CD4-positive, alpha-beta memory T cell (primary cell): ENCODE data around the gene PRKAG2. TPM values are rescaled to one million over a fixed set of nuclear protein-coding genes. Genes with fewer than 3 reads are reported as not detected.

ENCODE experiments used
- CTCF ChIA-PET: fragments of 350-600 bp; sonication (Branson Sonifier 250); formaldehyde crosslinking; loops from one replicate; lab custom pipeline; 2021; ENCODE audit warnings: inconsistent platforms; ENCODE audit not compliant: partially characterized antibody; lab: Charles Lee
- POLR2A ChIA-PET: fragments of 350-600 bp; sonication (Branson Sonifier 250); formaldehyde crosslinking; loops from one replicate; lab custom pipeline; 2021; ENCODE audit not compliant: partially characterized antibody; lab: Charles Lee
- DNase-seq, 5 donors: peaks; one replicate each; pipeline versions ENCODE4 v3.0.0 to v3.0.0-alpha.2; 2020 to 2022; ENCODE audit warnings: mixed read lengths in 1 of 5
- H3K27ac ChIP-seq: one replicate; pipeline ENCODE4 v1.7.0; 2013; ENCODE audit warnings: low read depth, low read length
- H3K27me3 ChIP-seq: 2 replicates; pipeline ENCODE4 v1.7.0; 2013; ENCODE audit warnings: mild to moderate bottlenecking, low read length, moderate library complexity; ENCODE audit not compliant: insufficient read depth
- H3K36me3 ChIP-seq: 2 replicates; pipeline ENCODE4 v1.7.0; 2013; ENCODE audit warnings: mild to moderate bottlenecking, low read length, moderate library complexity; ENCODE audit not compliant: insufficient read depth
- H3K4me1 ChIP-seq: 2 replicates; pipeline ENCODE4 v1.7.0; 2013; ENCODE audit warnings: mild to moderate bottlenecking, low read length, moderate library complexity; ENCODE audit not compliant: insufficient read depth
- H3K4me3 ChIP-seq, 2 donors: one replicate each; pipeline ENCODE4 v1.7.0; 2013; ENCODE audit warnings: low read length in 2 of 2, mild to moderate bottlenecking in 1 of 2
- H3K9me3 ChIP-seq, 2 donors: one replicate each; pipeline ENCODE4 v1.7.0; 2013; ENCODE audit warnings: low read length in 2 of 2, control low read depth in 1 of 2; ENCODE audit not compliant: control insufficient read depth in 1 of 2
- H3K27ac Mint-ChIP-seq, 7 donors: one replicate each; pipeline ENCODE4 v1.8.0; 2020 to 2021; ENCODE audit warnings: mixed read lengths in 7 of 7, mild to moderate bottlenecking in 6 of 7, inconsistent platforms in 3 of 7, moderate library complexity in 3 of 7
- H3K27me3 Mint-ChIP-seq, 2 donors: one replicate each; pipeline ENCODE4 v1.8.0; 2020 to 2021; ENCODE audit warnings: mixed read lengths in 2 of 2
- H3K36me3 Mint-ChIP-seq, 2 donors: one replicate each; pipeline ENCODE4 v1.8.0; 2020 to 2021; ENCODE audit warnings: mixed read lengths in 2 of 2, inconsistent platforms in 1 of 2, mild to moderate bottlenecking in 1 of 2
- H3K4me1 Mint-ChIP-seq, 4 donors: one replicate each; pipeline ENCODE4 v1.8.0; 2020 to 2021; ENCODE audit warnings: mixed read lengths in 4 of 4, mild to moderate bottlenecking in 1 of 4
- H3K4me3 Mint-ChIP-seq, 8 donors: one replicate each; pipeline ENCODE4 v1.8.0; 2020 to 2021; ENCODE audit warnings: mixed read lengths in 8 of 8, mild to moderate bottlenecking in 7 of 8, moderate library complexity in 6 of 8, inconsistent platforms in 3 of 8
- H3K9me3 Mint-ChIP-seq, 8 donors: one replicate each; pipeline ENCODE4 v1.8.0; 2020 to 2021; ENCODE audit warnings: mixed read lengths in 8 of 8, mild to moderate bottlenecking in 5 of 8, inconsistent platforms in 3 of 8, moderate library complexity in 1 of 8
- intact Hi-C: fragments of 100-400 bp; cut with micrococcal nuclease; formaldehyde crosslinking; loops from one replicate; pipeline ENCODE4 v1.15.1; 2023
- polyA plus RNA-seq, 2 donors: library from polyadenylated mRNA; unstranded; fragments of 300-500 nt; fragmentation: Illumina TruSeq; gene quantifications; one replicate each; pipeline ENCODE4 v1.2.3, GENCODE V29; 2021
- total RNA-seq, 2 experiments: library from RNA; stranded (reverse); gene quantifications; one replicate each; pipeline ENCODE4 v1.2.3, GENCODE V29; 2021

The PRKAG2 gene
- total and polyA plus RNA-seq, 4 experiments from 2014 or later: 27.4 to 61.0 (median 47.4) TPM

- CTCF ChIA-PET: no interaction called here
- H3K27me3 Mint-ChIP-seq: peaks cover 11 to 24% of the 10 kb centered on the region in 2 donors
- H3K4me1 Mint-ChIP-seq: peaks cover 0 to 3% (median 0%) of the 10 kb centered on the region in 4 donors
- Histone ChIP-seq H3K36me3 (no peaks in the 10 kb centered on the region), H3K9me3 (no peaks in the 10 kb centered on the region), H3K4me3 (no peak overlapping the region), H3K27ac (no peak overlapping the region), H3K27me3 (no peaks in the 10 kb centered on the region), H3K4me1 (no peaks in the 10 kb centered on the region)
- POLR2A ChIA-PET: no interaction called here
- H3K9me3 Mint-ChIP-seq: no peaks in the 10 kb centered on the region
- intact Hi-C loops: no loop called here
- DNase-seq: no peak
- no peaks in the 10 kb centered on the region for H3K36me3 Mint-ChIP-seq
- no peak overlapping the region for H3K27ac Mint-ChIP-seq
- no peak overlapping the region for H3K4me3 Mint-ChIP-seq
Measured at GRCh38 chr7:151895631-151896031, 18.7 kb upstream of the PRKAG2 start.

DNA sequence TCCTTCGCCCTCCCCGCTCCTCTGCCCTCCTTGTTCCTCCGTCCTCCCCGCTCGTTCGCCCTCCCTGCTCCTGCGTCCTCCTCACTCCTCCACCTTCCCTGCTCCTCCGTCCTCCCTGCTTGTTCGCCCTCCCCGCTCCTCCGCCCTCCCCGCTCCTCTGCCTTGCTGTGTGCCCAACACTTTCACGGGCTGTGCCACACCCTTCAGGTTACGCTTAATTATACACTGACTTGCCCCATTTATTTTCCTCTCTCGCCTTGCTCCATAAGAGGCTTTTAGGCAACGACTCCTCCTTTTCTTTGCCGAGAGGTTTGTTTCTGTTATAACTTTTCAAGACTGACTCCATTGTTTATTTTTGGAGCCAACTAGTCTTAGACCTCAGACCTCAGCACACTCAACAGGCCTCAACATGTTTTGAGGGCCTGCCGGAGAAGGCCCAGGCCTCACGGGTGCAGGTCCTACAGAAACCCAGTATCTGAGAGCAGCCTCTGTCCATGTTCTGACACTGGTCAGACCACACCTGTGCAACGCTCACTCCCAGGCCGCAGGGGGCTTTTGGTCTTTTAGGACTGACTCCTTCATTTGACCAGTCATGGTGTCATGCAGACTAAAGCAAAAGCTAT, 18.2 kb upstream of the PRKAG2 start:
- H3K36me3 Mint-ChIP-seq: no peaks in the 10 kb centered on the region
- no peaks in the 10 kb centered on the region for H3K4me1 ChIP-seq
- no peaks in the 10 kb centered on the region for H3K9me3 ChIP-seq
- H3K27me3 Mint-ChIP-seq: peaks cover 13 to 22% of the 10 kb centered on the region in 2 donors
- DNase-seq: no peak
- intact Hi-C loops: no loop called here
- no peaks in the 10 kb centered on the region for H3K9me3 Mint-ChIP-seq
- POLR2A ChIA-PET: no interaction called here
- no peaks in the 10 kb centered on the region for H3K36me3 ChIP-seq
- no peak overlapping the region for H3K27ac Mint-ChIP-seq
- no peak overlapping the region for H3K27ac ChIP-seq
- no peak overlapping the region for H3K4me3 Mint-ChIP-seq
- H3K4me1 Mint-ChIP-seq: peaks cover 0 to 3% (median 1%) of the 10 kb centered on the region in 4 donors
- no peaks in the 10 kb centered on the region for H3K27me3 ChIP-seq
- no peak overlapping the region for H3K4me3 ChIP-seq
- CTCF ChIA-PET: no interaction called here

DNA sequence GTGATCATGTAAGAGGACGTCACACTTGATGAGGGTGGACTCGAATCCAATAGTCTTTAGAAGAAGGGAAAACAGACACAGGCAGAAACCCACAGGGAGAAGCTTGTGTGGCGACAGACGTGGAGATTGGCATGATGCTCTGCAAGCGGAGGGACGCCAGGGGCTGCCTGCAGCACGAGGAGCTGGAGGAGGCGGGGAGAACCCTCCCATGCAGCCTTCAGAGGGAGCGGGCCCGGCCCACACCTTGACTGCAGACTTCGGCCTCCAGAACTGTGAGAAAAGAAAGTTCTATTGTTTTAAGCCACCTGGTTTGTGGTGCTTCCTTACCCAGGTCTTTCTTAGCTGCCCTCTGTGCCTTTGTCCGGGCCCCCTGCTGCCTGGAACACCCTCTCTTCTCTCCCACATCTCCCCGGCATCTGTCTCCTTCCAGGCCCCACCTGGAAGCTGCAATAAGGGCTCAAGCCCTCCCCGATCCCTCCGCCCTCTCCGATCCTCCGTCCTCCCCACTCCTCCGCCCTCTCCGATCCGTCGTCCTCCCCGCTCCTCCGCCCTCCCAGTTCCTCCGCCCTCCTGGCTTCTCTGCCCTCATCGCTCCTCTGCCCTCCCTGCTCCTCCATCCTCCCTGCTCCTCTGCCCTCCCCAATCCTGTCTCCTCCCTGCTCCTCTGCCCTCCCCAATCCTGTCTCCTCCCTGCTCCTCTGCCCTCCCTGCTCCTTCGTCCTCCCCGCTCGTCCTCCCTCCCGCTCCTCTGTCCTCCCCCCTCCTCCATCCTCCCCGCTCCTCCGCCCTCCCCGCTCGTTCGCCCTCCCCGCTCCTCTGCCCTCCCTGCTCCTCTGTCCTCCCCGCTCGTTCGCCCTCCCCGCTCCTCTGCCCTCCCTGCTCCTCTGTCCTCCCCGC, 17.4 kb upstream of the PRKAG2 start:
- peaks cover 12 to 16% of the 10 kb centered on the region in 2 donors for H3K27me3 Mint-ChIP-seq

GRCh38 chr7:151893405-151893923, 16.5 kb upstream of the PRKAG2 start:
- H3K9me3 ChIP-seq: no peaks in the 10 kb centered on the region
- Mint-ChIP-seq H3K4me1 (peaks cover 0 to 3% (median 1%) of the 10 kb centered on the region in 4 donors), H3K9me3 (no peaks in the 10 kb centered on the region), H3K27me3 (peaks cover 12% of the 10 kb centered on the region in 2 donors), H3K4me3 (no peak overlapping the region), H3K36me3 (no peaks in the 10 kb centered on the region), H3K27ac (no peak overlapping the region)
- no peak for DNase-seq
- no peak overlapping the region for H3K4me3 ChIP-seq
- H3K27ac ChIP-seq: no peak overlapping the region
- intact Hi-C loops: no loop called here
- POLR2A ChIA-PET: no interaction called here
- H3K4me1 ChIP-seq: no peaks in the 10 kb centered on the region
- H3K27me3 ChIP-seq: no peaks in the 10 kb centered on the region
- CTCF ChIA-PET: no interaction called here
- no peaks in the 10 kb centered on the region for H3K36me3 ChIP-seq

More for the DNA sequence above, 17.4 kb upstream of the PRKAG2 start:
- ChIA-PET CTCF (no interaction called here), POLR2A (no interaction called here)
- Mint-ChIP-seq H3K36me3 (no peaks in the 10 kb centered on the region), H3K4me3 (no peak overlapping the region), H3K9me3 (no peaks in the 10 kb centered on the region), H3K27ac (no peak overlapping the region), H3K4me1 (peaks cover 0 to 3% (median 1%) of the 10 kb centered on the region in 4 donors)
- DNase-seq: no peak
- intact Hi-C loops: no loop called here
- Histone ChIP-seq H3K9me3 (no peaks in the 10 kb centered on the region), H3K27me3 (no peaks in the 10 kb centered on the region), H3K4me1 (no peaks in the 10 kb centered on the region), H3K27ac (no peak overlapping the region), H3K36me3 (no peaks in the 10 kb centered on the region), H3K4me3 (no peak overlapping the region)

DNA sequence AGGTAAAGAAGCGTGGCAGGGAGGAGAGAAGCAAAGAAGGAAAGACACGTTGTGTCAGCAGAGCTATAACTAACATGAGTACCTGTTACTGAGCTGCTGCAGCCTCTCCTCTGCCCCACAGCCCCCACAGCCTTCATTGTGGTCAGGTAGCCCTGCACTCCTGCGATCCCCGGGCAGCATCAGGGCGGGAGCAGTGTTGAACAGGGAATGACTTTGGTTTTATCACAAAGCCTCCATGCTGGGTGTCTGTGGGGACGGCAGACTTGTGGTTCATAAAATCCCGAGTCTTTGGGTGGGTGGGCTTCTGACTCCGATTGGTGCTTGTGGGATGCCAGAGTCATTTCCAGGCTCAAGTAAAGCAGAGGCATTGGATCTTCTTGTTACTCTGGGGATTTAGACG, 14.8 kb upstream of the PRKAG2 start:
- POLR2A ChIA-PET: no interaction called here
- intact Hi-C loops: no loop called here
- DNase-seq: no peak
- Mint-ChIP-seq H3K9me3 (no peaks in the 10 kb centered on the region), H3K27ac (no peak overlapping the region), H3K4me1 (peaks cover 0 to 2% (median 0%) of the 10 kb centered on the region in 4 donors), H3K36me3 (no peaks in the 10 kb centered on the region), H3K27me3 (peaks cover 9% of the 10 kb centered on the region in 2 donors), H3K4me3 (no peak overlapping the region)
- no peaks in the 10 kb centered on the region for H3K4me1 ChIP-seq
- no peaks in the 10 kb centered on the region for H3K36me3 ChIP-seq
- CTCF ChIA-PET: no interaction called here
- H3K27me3 ChIP-seq: no peaks in the 10 kb centered on the region
- no peak overlapping the region for H3K4me3 ChIP-seq
- no peaks in the 10 kb centered on the region for H3K9me3 ChIP-seq
- H3K27ac ChIP-seq: no peak overlapping the region

- ChIA-PET CTCF (no interaction called here), POLR2A (no interaction called here)
- no peaks in the 10 kb centered on the region for H3K4me1 ChIP-seq
- no peak for DNase-seq
- no peaks in the 10 kb centered on the region for H3K36me3 Mint-ChIP-seq
- intact Hi-C loops: no loop called here
- no peak overlapping the region for H3K27ac ChIP-seq
- no peaks in the 10 kb centered on the region for H3K36me3 ChIP-seq
- H3K27me3 ChIP-seq: no peaks in the 10 kb centered on the region
- no peak overlapping the region for H3K4me3 ChIP-seq
- no peaks in the 10 kb centered on the region for H3K9me3 Mint-ChIP-seq
- no peak overlapping the region for H3K27ac Mint-ChIP-seq
- no peak overlapping the region for H3K4me3 Mint-ChIP-seq
- no peaks in the 10 kb centered on the region for H3K9me3 ChIP-seq
- H3K27me3 Mint-ChIP-seq: peaks cover 9% of the 10 kb centered on the region in 2 donors
- peaks cover 0 to 2% (median 0%) of the 10 kb centered on the region in 4 donors for H3K4me1 Mint-ChIP-seq
Measured at GRCh38 chr7:151891182-151891581, 14.3 kb upstream of the PRKAG2 start.

- DNase-seq: no peak
- Mint-ChIP-seq H3K9me3 (peaks cover 0 to 2% (median 0%) of the 10 kb centered on the region in 8 donors), H3K4me3 (no peak overlapping the region), H3K27ac (no peak overlapping the region), H3K36me3 (no peaks in the 10 kb centered on the region), H3K27me3 (peaks cover 14 to 15% of the 10 kb centered on the region in 2 donors), H3K4me1 (peaks cover 0 to 2% (median under 1%) of the 10 kb centered on the region in 4 donors)
- ChIA-PET POLR2A (no interaction called here), CTCF (no interaction called here)
- no peaks in the 10 kb centered on the region for H3K9me3 ChIP-seq
- no peak overlapping the region for H3K27ac ChIP-seq
- intact Hi-C loops: no loop called here
- H3K27me3 ChIP-seq: no peaks in the 10 kb centered on the region
- H3K4me1 ChIP-seq: no peaks in the 10 kb centered on the region
- no peak overlapping the region for H3K4me3 ChIP-seq
- no peaks in the 10 kb centered on the region for H3K36me3 ChIP-seq
Measured at GRCh38 chr7:151890355-151891004, 13.6 kb upstream of the PRKAG2 start.
